ENCODE results near the gene APLP1.
"Not testable (repeated sequence)": the region's sequence is repeated elsewhere in the genome, so short reads cannot be mapped to it uniquely, and the experiment has no call there.

Gene APLP1

GRCh38 chr19:35852029-35852780 is 16.2 kb upstream of the APLP1 start, which contains the start of gene NPHS1:
NPHS1 (minus strand) TSS chr19:35852504; CDS start chr19:35851837, 667 bp downstream.
- no peak for DNase-seq (ENCODE audit: extremely low read depth in 1 of 2, low read depth in 1 of 2)

- no peak for DNase-seq (ENCODE audit: extremely low read depth in 1 of 2, low read depth in 1 of 2)
Observed at GRCh38 chr19:35853038-35853756, 15.2 kb upstream of the APLP1 start.

- DNase-seq (ENCODE audit: extremely low read depth in 1 of 2, low read depth in 1 of 2) = no peak
Observed at GRCh38 chr19:35856546-35857149, 11.7 kb upstream of the APLP1 start, which contains the start of gene KIRREL2. KIRREL2 (plus strand) TSS chr19:35856911; CDS start chr19:35857120, 209 bp downstream.

- DNase-seq (ENCODE audit: extremely low read depth in 1 of 2, low read depth in 1 of 2) = no peak
Observed at GRCh38 chr19:35858311-35858710, 10.1 kb upstream of the APLP1 start.

- no peak for DNase-seq (ENCODE audit: extremely low read depth in 1 of 2, low read depth in 1 of 2)
Observed at GRCh38 chr19:35859414-35859813, 9.0 kb upstream of the APLP1 start.

- DNase-seq (ENCODE audit: extremely low read depth in 1 of 2, low read depth in 1 of 2) = no peak
Observed at GRCh38 chr19:35860436-35860817, 7.9 kb upstream of the APLP1 start.

GRCh38 chr19:35860818-35861639 is 7.3 kb upstream of the APLP1 start:
- DNase-seq (ENCODE audit: extremely low read depth in 1 of 2, low read depth in 1 of 2) = no peak

GRCh38 chr19:35861640-35862160 is 6.7 kb upstream of the APLP1 start:
- DNase-seq (ENCODE audit: extremely low read depth in 1 of 2, low read depth in 1 of 2) = no peak

GRCh38 chr19:35862528-35862927 is 5.8 kb upstream of the APLP1 start:
- no peak for DNase-seq (ENCODE audit: extremely low read depth in 1 of 2, low read depth in 1 of 2)

GRCh38 chr19:35863018-35863417 is 5.4 kb upstream of the APLP1 start:
- no peak for DNase-seq (ENCODE audit: extremely low read depth in 1 of 2, low read depth in 1 of 2)

- DNase-seq (ENCODE audit: extremely low read depth in 1 of 2, low read depth in 1 of 2) = no peak
Observed at GRCh38 chr19:35868823-35869326, 501 bp downstream of the APLP1 start.

GRCh38 chr19:35869327-35870123 is 1.2 kb downstream of the APLP1 start:
- DNase-seq (ENCODE audit: extremely low read depth in 1 of 2, low read depth in 1 of 2) = peak; percentile 45 to 58

- DNase-seq (ENCODE audit: extremely low read depth in 1 of 2, low read depth in 1 of 2) = not testable (repeated sequence)
Observed at GRCh38 chr19:35870124-35870736, 1.9 kb downstream of the APLP1 start.

GRCh38 chr19:35870798-35871197 is 2.4 kb downstream of the APLP1 start:
- DNase-seq (ENCODE audit: extremely low read depth in 1 of 2, low read depth in 1 of 2) = no peak

GRCh38 chr19:35871611-35872010 is 3.2 kb downstream of the APLP1 start:
- DNase-seq (ENCODE audit: extremely low read depth in 1 of 2, low read depth in 1 of 2) = no peak

GRCh38 chr19:35872180-35872579 is 3.8 kb downstream of the APLP1 start:
- no peak for DNase-seq (ENCODE audit: extremely low read depth in 1 of 2, low read depth in 1 of 2)

GRCh38 chr19:35874392-35874930 is 6.1 kb downstream of the APLP1 start:
- no peak for DNase-seq (ENCODE audit: extremely low read depth in 1 of 2, low read depth in 1 of 2)

GRCh38 chr19:35879068-35879467 is 10.7 kb downstream of the APLP1 start:
- DNase-seq (ENCODE audit: extremely low read depth in 1 of 2, low read depth in 1 of 2) = no peak

- no peak for DNase-seq (ENCODE audit: extremely low read depth in 1 of 2, low read depth in 1 of 2)
Observed at GRCh38 chr19:35879770-35880317, 11.5 kb downstream of the APLP1 start.
